IMR-90 (cell line): Measurements from ENCODE around the gene DCLK1. TPM values are rescaled to one million over a fixed set of nuclear protein-coding genes. Genes with fewer than 3 reads are reported as not detected.

Experiments
- ATAC-seq: fragments of 200-7000 bp; cut with Tn5 transposase; 2 replicates; pipeline ENCODE4 v1.9.1; 2020; ENCODE audit warnings: low read depth, mild to moderate bottlenecking, moderate library complexity
- BruUV-seq: library from RNA; stranded (reverse); fragments of 400-500 nt; replicated peaks from 2 replicates; lab custom pipeline; 2021; lab: Mats Ljungman, UMichigan
- CTCF ChIA-PET: fragments of 300-600 bp; formaldehyde crosslinking; extraction: SDS; loops from one replicate; lab custom pipeline; 2021; ENCODE audit warnings: antibody characterized with exemption; lab: Yijun Ruan, JAX
- POLR2A ChIA-PET: fragments of 300-600 bp; sonication (Branson Sonifier 250); formaldehyde crosslinking; loops from one replicate; lab custom pipeline; 2022; ENCODE audit warnings: antibody characterized with exemption; ENCODE audit not compliant: unreplicated experiment; lab: Charles Lee
- DNase-seq: peaks from one replicate; pipeline ENCODE4 v3.0.0; 2013
- H2AFZ ChIP-seq: replicated peaks from 2 replicates; pipeline ENCODE3; 2013; ENCODE audit warnings: low read length, mild to moderate bottlenecking; ENCODE audit not compliant: poor library complexity
- H2AK5ac ChIP-seq: 2 replicates; pipeline ENCODE4 v1.6.1; 2013; ENCODE audit warnings: low read depth, low read length, inconsistent platforms
- H2AK9ac ChIP-seq: replicated peaks from 2 replicates; pipeline ENCODE3; 2013; ENCODE audit warnings: mild to moderate bottlenecking, low read depth, low read length, moderate library complexity; ENCODE audit not compliant: poor library complexity
- H2BK120ac ChIP-seq: 2 replicates; pipeline ENCODE4 v1.6.1; 2013; ENCODE audit warnings: low read depth, low read length, inconsistent platforms
- H2BK15ac ChIP-seq: 3 replicates; pipeline ENCODE4 v1.6.1; 2013; ENCODE audit warnings: low read depth, low read length, inconsistent platforms
- H2BK20ac ChIP-seq: 2 replicates; pipeline ENCODE4 v1.6.1; 2013; ENCODE audit warnings: low read depth, mild to moderate bottlenecking, inconsistent platforms, low read length, moderate library complexity
- H2BK5ac ChIP-seq: 2 replicates; pipeline ENCODE4 v1.6.1; 2013; ENCODE audit warnings: mild to moderate bottlenecking, low read depth, low read length, inconsistent platforms; ENCODE audit not compliant: poor library complexity, severe bottlenecking
- H3K14ac ChIP-seq: replicated peaks from 2 replicates; pipeline ENCODE4 v1.6.1; 2013; ENCODE audit warnings: low read depth, low read length, inconsistent platforms
- H3K18ac ChIP-seq: 2 replicates; pipeline ENCODE4 v1.6.1; 2013; ENCODE audit warnings: low read depth, low read length, control low read depth
- H3K23ac ChIP-seq: 2 replicates; pipeline ENCODE4 v1.6.1; 2013; ENCODE audit warnings: low read depth, low read length, inconsistent platforms
- H3K27ac ChIP-seq: 2 replicates; pipeline ENCODE4 v1.5.1; 2013; ENCODE audit warnings: mild to moderate bottlenecking, control low read depth, low read length; ENCODE audit not compliant: insufficient read depth
- H3K27me3 ChIP-seq: 2 replicates; pipeline ENCODE4 v1.6.1; 2013; ENCODE audit warnings: low read length; ENCODE audit not compliant: control insufficient read depth, insufficient read depth
- H3K36me3 ChIP-seq: 2 replicates; pipeline ENCODE4 v1.6.1; 2013; ENCODE audit warnings: low read length, mixed read lengths; ENCODE audit not compliant: control insufficient read depth, insufficient read depth
- H3K4ac ChIP-seq: 2 replicates; pipeline ENCODE4 v1.6.1; 2013; ENCODE audit warnings: low read depth, low read length, inconsistent platforms
- H3K4me1 ChIP-seq: 2 replicates; pipeline ENCODE4 v1.6.1; 2013; ENCODE audit warnings: low read length, mixed read lengths; ENCODE audit not compliant: control insufficient read depth, insufficient read depth
- H3K4me2 ChIP-seq: 2 replicates; pipeline ENCODE4 v1.6.1; 2013; ENCODE audit warnings: low read depth, mild to moderate bottlenecking, control low read depth, low read length, moderate library complexity
- H3K4me3 ChIP-seq: 2 replicates; pipeline ENCODE4 v1.5.1; 2013; ENCODE audit warnings: low read depth, mild to moderate bottlenecking, control low read depth, low read length, moderate library complexity; ENCODE audit not compliant: insufficient read depth
- H3K56ac ChIP-seq: 2 replicates; pipeline ENCODE4 v1.6.1; 2013; ENCODE audit warnings: low read length, inconsistent platforms; ENCODE audit not compliant: insufficient read depth; ENCODE audit errors: extremely low read depth
- H3K79me1 ChIP-seq, 2 experiments: 2 replicates each; pipeline ENCODE4 v1.6.1; 2013; ENCODE audit warnings: low read length in 2 of 2, inconsistent platforms in 1 of 2, low read depth in 1 of 2
- H3K9ac ChIP-seq: 2 replicates; pipeline ENCODE4 v1.6.1; 2013; ENCODE audit warnings: low read depth, low read length, control low read depth
- H3K9me1 ChIP-seq: 2 replicates; pipeline ENCODE4 v1.6.1; 2013; ENCODE audit warnings: low read length, inconsistent platforms; ENCODE audit not compliant: insufficient read depth
- H3K9me3 ChIP-seq: 2 replicates; pipeline ENCODE4 v1.6.1; 2013; ENCODE audit warnings: low read length; ENCODE audit not compliant: control insufficient read depth, insufficient read depth
- H4K20me1 ChIP-seq: 2 replicates; pipeline ENCODE4 v1.6.1; 2013; ENCODE audit warnings: low read length, inconsistent platforms; ENCODE audit not compliant: insufficient read depth
- H4K5ac ChIP-seq: 2 replicates; pipeline ENCODE4 v1.6.1; 2013; ENCODE audit warnings: mild to moderate bottlenecking, low read depth, low read length, control low read depth
- H4K8ac ChIP-seq, 2 experiments: 2 replicates each; pipeline ENCODE4 v1.6.1; 2013; ENCODE audit warnings: low read depth in 2 of 2, low read length in 2 of 2, control low read depth in 1 of 2, inconsistent platforms in 1 of 2
- H4K91ac ChIP-seq: 2 replicates; pipeline ENCODE4 v1.6.1; 2013; ENCODE audit warnings: low read depth, low read length, inconsistent platforms; ENCODE audit not compliant: insufficient read depth
- BHLHE40 ChIP-seq: fragments of 150-350 bp; IDR thresholded peaks from 2 replicates; pipeline ENCODE4 v1.6.1; 2016; ENCODE audit warnings: mild to moderate bottlenecking, low read depth, low read length
- CEBPB ChIP-seq: IDR thresholded peaks from 2 replicates; pipeline ENCODE4 v1.6.1; 2012; ENCODE audit warnings: low read depth, low read length, improper control_type of control experiment
- MAFK ChIP-seq: IDR thresholded peaks from 2 replicates; pipeline ENCODE4 v1.6.1; 2012; ENCODE audit warnings: low read depth, low read length, improper control_type of control experiment
- NFE2L2 ChIP-seq: fragments of 150-350 bp; IDR thresholded peaks from 2 replicates; pipeline ENCODE4 v1.6.1; 2016; ENCODE audit warnings: low read depth, mild to moderate bottlenecking, low read length
- RCOR1 ChIP-seq: IDR thresholded peaks from 2 replicates; pipeline ENCODE4 v1.6.1; 2012; ENCODE audit warnings: mild to moderate bottlenecking, low read length, improper control_type of control experiment; ENCODE audit not compliant: insufficient replicate concordance
- SMC3 ChIP-seq: fragments of 150-350 bp; IDR thresholded peaks from 2 replicates; pipeline ENCODE4 v1.6.1; 2016; ENCODE audit warnings: low read depth, mild to moderate bottlenecking, antibody characterized with exemption, low read length, moderate library complexity
- WGBS, 2 experiments: methylation state at CpG; one replicate each; pipeline versions ENCODE4 v1.1.5 to v1.1.7; 2013; ENCODE audit warnings: missing lambda C conversion rate in 2 of 2; ENCODE audit not compliant: insufficient read length in 1 of 2; ENCODE audit errors: extremely low coverage in 2 of 2; 5-methylcytosine and 5-hydroxymethylcytosine counted together
- dilution Hi-C: fragments of 300-500 bp; cut with HindIII; formaldehyde crosslinking; loops from one replicate; pipeline ENCODE4 v1.14.3; 2018; ENCODE audit warnings: low sequenced_read_pairs; ENCODE audit not compliant: unreplicated experiment
- in situ Hi-C: fragments of 300-500 bp; cut with MboI; formaldehyde crosslinking; loops from 3 replicates; pipeline ENCODE4 v1.14.3; 2019; ENCODE audit warnings: low sequenced_read_pairs, inconsistent platforms, mixed read lengths
- intact Hi-C: fragments of 100-400 bp; cut with micrococcal nuclease; formaldehyde crosslinking; loops from 2 replicates; pipeline ENCODE4 v1.10.0; 2022
- polyA plus RNA-seq, 3 experiments: library from polyadenylated mRNA; depleted of rRNA; stranded (reverse); fragments of >200 nt; gene quantifications; 2 replicates each; pipeline ENCODE4 v1.2.3, GENCODE V29; 2012; ENCODE audit warnings: low replicate concordance in 1 of 3
- total RNA-seq: library from RNA; depleted of rRNA; stranded (reverse); fragments of >200 nt; gene quantifications from 2 replicates; pipeline ENCODE4 v1.2.3, GENCODE V29; 2012
- TF ChIP-seq, protein P1 (sequence below): fragments of 150-350 bp; IDR thresholded peaks from 2 replicates; pipeline ENCODE4 v1.6.1; 2017; ENCODE audit warnings: mild to moderate bottlenecking, antibody characterized with exemption, low read length, low read depth

DCLK1 gene
- total and polyA plus RNA-seq, 2 of the 4 experiments (the other 2 are of a cell fraction): under 0.01 to 0.02 TPM

GRCh38 chr13:35771898-35772297, 359.3 kb downstream of the DCLK1 start (continued):
- no peak for TF ChIP-seq NFE2L2

GRCh38 chr13:35770756-35771297, 360.4 kb downstream of the DCLK1 start:
- Histone ChIP-seq H3K4me3 (no peak overlapping the region), H3K14ac (peak overlapping the region; percentile 95), H3K27me3 (no peaks in the 10 kb centered on the region), H4K5ac (peak overlapping the region; percentile 79; the same call in 1 of the 2 replicates), H2BK20ac (peak overlapping the region; percentile 98), H4K8ac (peak overlapping the region; percentile 56 to 86), H3K36me3 (no peaks in the 10 kb centered on the region), H3K4me2 (no peak overlapping the region), H3K4me1 (peaks cover 7% of the 10 kb centered on the region), H4K91ac (peak overlapping the region; percentile 85), H4K20me1 (no peaks in the 10 kb centered on the region), H3K56ac (no peak overlapping the region), H3K4ac (peak overlapping the region; percentile 95), H2AK9ac (no peak overlapping the region), H2BK5ac (peak overlapping the region; percentile 89), H3K23ac (peak overlapping the region; percentile 88; the same call in 1 of the 2 replicates), H3K27ac (peak overlapping the region; percentile 31; the same call in 1 of the 2 replicates), H3K79me1 (no peaks in the 10 kb centered on the region), H3K9ac (no peak overlapping the region), H2BK120ac (peak overlapping the region; percentile 94), H3K9me3 (no peaks in the 10 kb centered on the region), H2BK15ac (peak overlapping the region; percentile 66; the same call in 2 of the 3 replicates), H2AFZ (peak overlapping the region; percentile 79), H2AK5ac (peak overlapping the region; percentile 72; the same call in 1 of the 2 replicates), H3K18ac (peak overlapping the region; percentile 91; the same call in 1 of the 2 replicates), H3K9me1 (peaks cover 14% of the 10 kb centered on the region)
- dilution Hi-C loops: no loop called here
- ATAC-seq (no peak), DNase-seq (no peak)
- ChIA-PET POLR2A (no interaction called here), CTCF (no interaction called here)
- no TSS peak for BruUV-seq
- WGBS, 2 experiments: no CpG with 5 or more reads among the region's 3 CpGs
- intact Hi-C loops: loop anchor here (2.0 kb wide), 1 partner anchor 70 kb away; no protein-coding TSS in a partner anchor
- TF ChIP-seq SMC3 (no peak), MAFK (no peak), RCOR1 (no peak), CEBPB (no peak), BHLHE40 (no peak)
- TF ChIP-seq, protein P1, sequence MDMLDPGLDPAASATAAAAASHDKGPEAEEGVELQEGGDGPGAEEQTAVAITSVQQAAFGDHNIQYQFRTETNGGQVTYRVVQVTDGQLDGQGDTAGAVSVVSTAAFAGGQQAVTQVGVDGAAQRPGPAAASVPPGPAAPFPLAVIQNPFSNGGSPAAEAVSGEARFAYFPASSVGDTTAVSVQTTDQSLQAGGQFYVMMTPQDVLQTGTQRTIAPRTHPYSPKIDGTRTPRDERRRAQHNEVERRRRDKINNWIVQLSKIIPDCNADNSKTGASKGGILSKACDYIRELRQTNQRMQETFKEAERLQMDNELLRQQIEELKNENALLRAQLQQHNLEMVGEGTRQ: no peak
- in situ Hi-C loops: no loop called here
